HG03521 (cell line): ENCODE results near the gene ADNP2.

Experiments used
- ATAC-seq: cut with Tn5 transposase; IDR thresholded peaks from one replicate; pipeline ENCODE4 v1.9.1; 2021; ENCODE audit warnings: mild to moderate bottlenecking, moderate library complexity; ENCODE audit not compliant: unreplicated experiment

ADNP2 gene

DNA sequence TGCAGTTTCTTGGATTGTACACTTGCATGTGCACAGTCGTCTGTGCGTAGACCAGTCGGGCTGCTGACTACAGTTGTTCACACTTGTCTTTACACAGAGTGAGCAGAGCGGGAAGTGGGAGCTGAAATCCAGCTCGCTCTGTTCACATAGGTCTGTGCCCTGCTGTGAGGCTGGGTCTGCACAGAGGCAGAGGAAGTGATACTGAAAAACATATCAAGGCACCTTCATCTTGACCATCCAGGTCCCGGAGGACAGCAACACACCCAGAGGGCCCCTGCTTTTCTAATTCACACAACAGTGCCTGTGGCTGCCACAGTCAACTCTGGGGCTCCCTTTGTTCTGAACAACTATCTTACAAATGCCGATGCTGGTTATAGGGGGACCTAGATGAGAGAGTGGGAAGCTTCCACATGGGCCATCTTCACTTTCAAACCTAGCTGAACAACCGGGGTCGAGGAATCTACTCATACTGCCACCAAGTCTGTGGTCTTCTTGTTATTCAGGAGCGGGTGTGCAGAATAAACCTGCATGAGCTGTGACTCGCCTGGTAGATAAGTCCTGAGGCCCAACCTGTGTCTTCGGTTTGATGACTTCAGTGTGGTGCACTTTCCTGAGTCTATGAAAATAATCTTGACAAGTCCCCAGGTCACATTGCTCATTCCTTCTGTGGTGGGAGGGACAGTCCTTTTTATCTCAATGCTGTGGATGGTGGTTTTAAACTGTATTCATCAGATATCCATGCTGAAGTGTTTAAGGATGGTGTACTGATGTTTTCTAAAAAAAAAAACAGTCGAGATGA lies 3.5 kb upstream of the ADNP2 start:
- ATAC-seq: peak; percentile 24

DNA sequence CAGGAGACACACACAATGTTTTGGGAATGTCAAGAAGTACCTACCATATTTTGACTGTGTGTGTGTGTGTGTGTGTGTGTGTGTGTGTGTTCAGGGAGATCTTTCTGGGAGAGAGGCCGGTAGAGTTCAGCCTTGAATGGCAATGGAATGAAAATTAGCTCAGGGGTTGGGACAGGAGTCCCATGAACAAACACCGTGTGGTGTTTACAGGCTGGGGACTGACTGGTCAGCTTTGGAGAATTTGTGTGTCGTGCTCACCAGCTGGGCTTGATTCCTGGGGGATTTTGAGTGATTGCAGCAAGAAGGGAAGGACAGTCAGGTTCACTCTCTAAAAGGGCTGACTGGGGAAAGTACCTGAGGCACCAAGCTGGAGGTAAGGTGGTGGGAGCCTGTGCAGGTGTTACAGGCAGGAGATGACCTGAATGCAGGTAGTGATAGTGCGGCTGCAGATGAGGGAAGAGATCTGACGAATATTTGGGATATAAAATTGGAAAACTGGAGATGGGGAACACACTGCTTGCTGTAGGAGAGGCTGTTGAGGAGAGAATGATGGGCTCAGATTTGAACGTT lies 2.5 kb upstream of the ADNP2 start:
- no peak for ATAC-seq

DNA sequence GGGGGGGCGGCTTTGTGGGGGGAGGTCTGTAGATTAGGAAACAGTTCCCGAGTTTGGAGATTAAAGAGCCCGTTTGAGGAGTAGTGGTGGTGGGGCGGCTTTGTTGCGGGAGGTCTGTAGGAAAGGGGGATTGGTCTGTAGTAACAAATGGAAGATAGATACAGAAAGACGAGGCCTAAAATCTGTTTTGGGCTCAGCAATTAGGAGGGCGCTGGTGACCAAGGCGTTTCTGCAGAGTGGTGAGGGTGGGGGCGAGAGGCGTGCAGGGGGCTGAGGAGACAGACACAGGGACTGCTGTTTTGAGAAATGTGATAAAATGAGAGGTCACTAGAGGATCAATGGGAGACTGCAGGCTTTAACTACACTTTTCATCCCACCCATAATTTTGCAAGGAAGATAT lies 1.6 kb upstream of the ADNP2 start:
- no peak for ATAC-seq

DNA sequence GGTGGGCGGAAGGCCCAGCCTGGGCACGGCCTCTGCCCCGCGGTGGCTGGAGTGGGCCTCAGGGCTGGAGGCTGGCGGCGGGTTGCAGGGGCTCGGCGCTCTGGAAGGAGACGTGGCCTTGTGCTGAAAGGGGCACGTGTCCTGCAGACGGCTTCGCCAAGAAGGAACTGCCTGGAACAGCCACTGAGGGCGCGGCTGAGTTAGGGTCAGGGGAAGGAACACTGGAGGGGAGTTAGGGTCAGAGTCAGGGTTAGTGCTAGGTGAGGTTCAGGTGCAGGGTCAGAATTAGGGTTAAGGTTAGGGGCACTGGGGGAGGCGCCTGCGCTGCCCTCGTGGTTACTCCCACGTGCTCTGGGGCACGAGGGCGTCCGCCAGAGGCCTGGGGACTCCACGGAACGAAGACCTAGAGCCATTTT lies 933 bp upstream of the ADNP2 start:
- ATAC-seq: no peak

DNA sequence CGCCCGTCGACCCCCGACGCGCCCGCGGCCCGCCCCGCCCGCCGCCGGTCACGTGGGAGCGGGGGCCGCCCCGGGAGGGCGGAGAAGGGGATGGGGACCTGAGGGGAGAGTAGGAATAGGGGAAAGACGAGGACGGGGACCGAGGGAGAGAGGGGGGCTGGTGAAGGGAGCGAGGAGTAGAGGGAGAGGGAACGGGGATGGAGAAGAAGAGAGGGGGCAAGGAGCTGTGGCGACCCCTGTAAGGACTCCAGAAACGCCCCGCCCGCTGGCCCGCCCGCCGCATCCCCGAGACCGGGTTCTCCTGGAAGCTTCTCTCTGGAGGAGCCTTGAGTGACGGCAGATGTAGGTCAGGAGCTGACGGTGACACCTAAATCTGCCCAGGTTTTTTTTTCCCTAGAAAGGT lies 615 bp downstream of the ADNP2 start:
- peak; percentile 28 for ATAC-seq

DNA sequence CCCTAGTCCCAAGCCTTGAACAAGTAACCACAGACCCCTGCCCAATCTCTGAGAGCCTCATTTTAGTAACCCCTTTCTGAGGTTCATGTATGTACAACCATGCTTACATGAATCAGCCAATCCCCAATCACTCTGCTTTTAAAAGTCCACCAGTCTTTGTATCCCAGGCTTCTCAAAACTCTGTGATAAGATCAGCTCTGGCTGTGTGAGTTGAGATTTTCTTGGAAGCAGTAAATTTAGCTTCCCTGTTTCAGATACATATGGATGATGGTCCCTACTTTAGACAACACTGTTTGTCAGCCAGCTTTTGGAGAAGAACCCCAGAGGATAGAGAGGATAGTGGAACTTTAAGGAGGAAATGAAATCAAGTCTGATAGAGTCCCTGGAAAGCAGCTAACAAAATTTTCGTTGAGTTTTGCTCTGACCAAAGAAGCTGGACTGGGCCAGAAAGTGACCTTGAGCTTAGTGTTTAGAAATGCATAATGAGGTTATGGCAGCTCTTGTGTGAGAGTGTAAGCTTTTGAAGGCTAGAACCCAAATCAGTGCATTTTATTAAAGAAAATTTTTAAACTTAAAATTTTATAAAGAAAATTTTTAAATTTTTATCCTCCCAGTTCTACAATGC lies 3.7 kb downstream of the ADNP2 start:
- no peak for ATAC-seq

DNA sequence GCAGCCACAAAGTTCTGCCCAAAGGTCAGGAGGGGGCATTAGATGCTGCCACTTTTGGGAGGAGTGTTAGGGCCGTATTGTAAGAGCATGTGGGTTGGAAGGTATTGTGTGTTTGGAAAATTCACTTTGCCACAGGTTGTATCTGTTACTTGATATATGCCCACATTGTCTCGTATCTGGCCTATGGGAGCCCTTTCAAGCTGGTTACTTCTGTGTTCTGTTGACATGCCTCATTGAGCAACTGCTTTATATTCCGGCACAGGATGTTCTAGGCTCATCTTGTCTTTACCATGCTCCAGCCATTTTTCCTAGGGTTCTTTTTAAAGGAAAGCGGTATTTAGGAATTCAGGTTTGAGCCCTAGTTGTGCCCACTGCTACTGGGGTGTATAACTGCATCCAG lies 6.0 kb downstream of the ADNP2 start:
- no peak for ATAC-seq

DNA sequence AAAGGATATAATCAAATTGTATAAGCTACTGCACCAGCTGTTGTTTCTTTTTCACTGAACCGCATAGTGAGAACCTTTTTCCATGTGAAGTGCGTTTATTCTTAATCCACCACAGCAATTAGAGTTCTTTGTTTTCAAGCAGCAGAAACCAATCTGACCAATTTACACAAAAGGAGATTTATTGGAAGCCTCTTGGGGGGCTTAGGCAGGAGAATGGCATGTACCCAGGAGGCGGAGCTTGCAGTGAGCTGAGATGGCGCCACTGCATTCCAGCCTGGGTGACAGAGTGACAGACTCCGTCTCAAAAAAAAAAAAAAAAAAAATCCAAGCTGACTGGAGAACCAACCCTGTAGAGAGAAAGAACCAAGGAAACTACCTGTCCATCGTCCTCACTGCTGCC lies 10.0 kb downstream of the ADNP2 start:
- no peak for ATAC-seq

DNA sequence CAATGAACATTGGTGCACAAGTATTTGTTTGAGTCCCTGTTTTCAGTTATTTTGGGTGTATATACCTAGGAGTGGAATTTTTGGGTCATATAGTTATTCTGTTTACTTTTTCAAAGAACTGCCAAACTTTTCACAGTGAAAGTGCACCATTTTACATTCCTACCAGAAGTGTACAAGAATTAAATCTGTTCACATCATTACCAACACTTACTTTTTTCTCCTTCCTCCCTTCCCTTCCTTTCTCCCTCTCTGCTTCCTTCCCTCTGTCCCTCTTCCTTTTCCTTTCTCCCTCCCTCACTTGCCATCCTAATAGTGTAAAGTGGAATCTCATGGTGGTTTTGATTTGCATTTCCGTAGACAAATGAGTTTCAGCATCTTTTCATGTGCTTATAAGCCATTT lies 11.9 kb downstream of the ADNP2 start:
- no peak for ATAC-seq

DNA sequence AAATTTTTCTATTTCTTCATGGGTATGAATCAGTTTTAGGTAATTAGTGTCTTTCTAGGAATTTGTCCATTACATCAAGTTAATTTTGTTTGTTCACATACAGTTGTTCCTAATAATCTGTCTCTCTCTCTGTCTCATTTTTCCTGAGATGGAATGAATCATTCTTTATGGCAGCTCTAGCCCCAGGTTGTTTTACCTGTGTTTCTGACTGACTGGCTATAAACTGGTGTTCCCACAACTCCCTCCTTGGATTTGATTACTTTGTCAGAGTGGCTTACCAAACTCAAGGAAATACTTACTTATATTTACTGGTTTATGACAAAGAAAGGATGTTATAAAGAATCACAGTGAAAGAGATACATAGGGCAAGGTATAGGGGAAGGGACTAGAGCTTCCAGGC lies 15.1 kb downstream of the ADNP2 start:
- no peak for ATAC-seq

DNA sequence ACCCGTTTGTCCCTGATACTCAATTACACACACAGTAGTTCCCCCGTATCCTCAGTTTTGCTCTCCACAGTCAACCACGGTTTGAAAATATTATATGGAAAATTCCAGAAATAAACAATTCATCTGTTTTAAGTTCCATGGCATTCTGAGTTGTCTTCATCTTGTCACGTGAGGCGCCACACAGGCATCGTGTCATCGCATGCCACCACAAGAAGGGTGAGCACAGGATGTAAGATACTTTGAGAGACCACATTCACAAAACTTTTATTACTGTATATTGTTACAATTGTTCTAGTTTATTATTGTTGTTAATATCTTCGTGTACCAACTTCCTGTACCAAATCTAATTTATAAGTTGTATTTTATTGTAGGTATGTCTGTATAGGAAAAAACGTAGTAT lies 17.7 kb downstream of the ADNP2 start:
- no peak for ATAC-seq

DNA sequence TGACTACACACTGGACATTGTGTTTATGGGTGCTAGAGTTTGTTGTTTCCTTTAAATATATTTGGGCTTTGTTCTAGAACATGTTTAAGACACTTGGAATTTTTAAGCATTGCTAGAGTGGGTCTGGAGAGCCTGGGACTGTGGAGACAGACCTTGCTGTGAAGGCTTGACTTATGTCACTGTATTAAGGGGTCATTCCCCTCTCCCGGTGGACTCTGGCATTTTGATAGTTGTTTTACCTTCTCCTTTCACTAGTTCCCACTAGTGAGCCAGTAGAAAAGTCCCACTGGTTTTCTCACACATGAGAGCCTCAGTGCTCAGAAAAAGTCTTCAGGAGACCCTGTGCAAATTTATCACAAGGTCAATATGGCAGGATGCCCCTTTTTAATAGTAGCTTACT lies 18.6 kb downstream of the ADNP2 start:
- no peak for ATAC-seq

DNA sequence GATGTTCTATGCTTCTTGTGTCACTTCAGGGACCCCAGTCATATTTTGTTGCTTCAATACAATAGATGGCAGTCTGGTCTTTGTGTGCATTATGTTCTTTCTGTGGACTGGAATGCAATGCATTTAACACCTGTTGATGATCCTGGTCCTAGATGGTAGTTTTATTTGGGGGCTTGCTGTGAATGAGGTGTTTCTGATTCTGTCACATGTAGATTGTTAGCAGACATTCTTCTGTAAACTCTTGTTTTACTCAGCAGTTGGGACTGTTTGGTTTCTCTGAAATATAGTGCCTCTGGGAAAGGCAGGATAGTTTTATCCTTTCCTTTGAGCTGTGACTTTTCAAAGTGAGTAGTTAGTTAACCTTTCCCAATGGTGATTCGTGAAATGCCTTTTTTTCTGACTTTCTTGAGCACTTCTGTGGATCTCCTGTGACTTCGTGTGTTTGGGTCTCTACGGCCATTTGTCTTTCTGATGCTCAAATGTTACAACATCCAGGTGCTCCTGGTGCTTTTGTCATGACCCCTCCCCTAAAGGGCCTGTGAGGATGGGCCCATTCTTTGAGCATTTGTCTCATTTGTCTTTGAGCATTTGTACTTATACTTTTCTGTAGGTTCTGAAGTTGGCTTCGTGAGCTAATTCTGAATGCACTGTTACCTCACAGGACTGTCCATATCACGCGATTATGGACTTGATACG lies 20.8 kb downstream of the ADNP2 start:
- ATAC-seq: no peak

DNA sequence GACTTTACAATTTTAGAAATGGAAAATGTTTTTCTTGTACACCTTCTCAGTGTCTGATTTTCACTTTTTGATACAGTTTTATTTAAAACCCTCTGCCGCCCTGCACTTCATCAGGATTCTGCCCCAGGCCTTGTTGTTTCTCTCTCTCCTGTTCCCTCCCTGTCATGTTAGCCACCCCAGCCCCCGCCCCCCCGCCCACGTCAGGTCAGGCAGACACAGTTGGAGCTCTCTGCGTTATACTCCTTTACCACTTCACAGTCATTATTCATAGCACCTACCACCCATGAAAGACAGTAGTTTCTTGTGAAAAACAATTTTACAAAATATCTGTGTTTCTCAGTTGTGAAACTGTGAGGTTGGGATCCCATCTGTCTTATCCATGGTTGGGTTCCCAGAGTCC lies 21.5 kb downstream of the ADNP2 start:
- ATAC-seq: no peak

DNA sequence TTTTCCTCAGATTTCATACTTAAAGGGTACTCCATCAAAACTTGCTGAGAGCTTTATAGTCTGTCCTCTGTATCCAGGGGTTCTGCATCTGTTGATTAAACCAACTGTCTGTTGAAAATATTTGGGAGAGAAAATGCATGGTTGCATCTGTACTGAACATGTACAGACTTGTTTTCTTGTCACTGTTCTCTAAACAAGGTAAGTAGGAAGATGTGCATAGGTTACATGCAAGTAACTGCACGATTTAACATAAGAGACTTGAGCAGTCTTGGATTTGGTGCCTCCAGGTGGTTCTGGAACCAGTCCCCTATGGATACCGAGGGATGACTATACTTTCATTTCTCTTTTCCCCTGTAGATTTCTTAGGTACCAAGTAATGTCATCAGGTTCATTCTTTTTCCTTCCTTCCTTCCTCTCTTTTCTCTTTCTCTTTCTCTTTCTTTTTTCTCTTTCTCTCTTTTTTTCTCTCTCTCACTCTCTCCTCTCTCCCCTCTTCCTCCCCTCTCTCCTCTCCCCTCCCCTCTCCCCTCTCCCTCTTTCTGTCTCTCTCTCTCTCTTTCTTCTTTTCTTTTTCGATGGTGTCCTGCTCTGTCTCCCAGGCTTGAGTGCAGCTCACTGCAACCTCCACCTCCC lies 23.2 kb downstream of the ADNP2 start:
- ATAC-seq: no peak

DNA sequence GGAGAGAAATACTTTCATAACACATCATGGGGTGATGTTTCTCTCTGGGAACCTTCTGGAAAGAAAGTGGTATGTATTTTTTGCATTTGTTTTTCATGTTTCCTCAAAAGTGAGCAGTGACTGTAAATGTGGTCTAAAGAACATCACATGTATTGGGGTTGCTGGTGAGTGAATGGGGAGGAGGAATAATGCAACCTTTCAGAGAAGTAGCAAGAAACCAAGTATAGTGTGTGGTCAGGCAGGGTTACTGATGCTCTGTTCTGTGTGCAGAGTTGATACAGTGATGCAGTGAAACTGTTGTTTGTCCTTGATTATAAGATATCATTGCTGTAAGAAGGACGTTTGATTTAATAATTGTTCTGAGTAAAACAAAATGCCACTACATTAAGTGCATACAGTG lies 24.1 kb downstream of the ADNP2 start:
- ATAC-seq: no peak

DNA sequence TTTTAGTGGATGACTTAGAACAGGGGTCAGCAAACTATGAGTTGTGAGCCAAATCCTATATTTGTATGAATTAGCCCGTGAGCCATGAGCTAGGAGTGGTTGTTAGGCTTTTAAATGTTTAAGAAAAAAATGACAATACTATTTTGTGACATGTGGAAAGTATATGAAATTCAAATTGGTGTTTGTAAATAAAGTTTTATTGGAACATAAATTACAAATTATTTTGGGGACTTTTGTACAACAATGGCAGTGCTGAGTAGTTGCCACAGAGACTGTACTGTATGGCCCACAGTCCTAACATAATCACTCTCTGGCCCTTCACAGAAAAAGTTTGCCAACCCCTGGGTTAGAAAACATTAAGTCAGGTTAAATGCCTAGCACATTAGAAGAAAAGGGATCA lies 26.1 kb downstream of the ADNP2 start:
- ATAC-seq: no peak

DNA sequence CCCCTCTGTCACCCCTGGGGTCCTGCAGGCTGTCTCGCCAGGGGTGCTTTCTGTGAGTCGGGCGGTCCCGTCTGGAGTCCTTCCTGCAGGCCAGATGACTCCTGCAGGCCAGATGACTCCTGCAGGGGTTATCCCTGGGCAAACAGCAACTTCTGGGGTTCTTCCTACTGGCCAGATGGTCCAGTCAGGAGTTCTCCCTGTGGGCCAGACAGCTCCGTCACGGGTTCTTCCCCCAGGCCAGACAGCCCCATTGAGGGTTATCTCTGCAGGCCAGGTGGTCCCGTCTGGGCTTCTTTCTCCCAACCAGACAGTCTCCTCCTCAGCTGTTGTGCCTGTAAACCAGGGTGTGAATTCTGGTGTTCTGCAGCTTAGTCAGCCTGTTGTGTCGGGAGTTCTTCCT lies 27.6 kb downstream of the ADNP2 start:
- ATAC-seq: no peak

DNA sequence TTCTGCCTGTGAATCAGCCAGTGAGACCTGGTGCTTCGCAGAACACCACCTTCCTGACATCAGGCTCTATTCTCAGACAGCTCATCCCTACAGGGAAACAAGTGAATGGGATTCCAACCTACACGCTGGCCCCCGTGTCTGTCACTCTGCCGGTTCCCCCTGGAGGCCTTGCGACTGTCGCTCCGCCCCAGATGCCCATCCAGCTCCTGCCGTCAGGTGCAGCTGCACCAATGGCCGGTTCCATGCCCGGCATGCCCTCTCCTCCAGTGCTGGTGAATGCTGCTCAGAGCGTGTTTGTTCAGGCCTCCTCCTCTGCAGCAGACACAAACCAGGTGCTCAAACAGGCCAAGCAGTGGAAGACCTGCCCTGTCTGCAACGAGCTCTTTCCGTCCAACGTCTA lies 28.1 kb downstream of the ADNP2 start:
- ATAC-seq: no peak

DNA sequence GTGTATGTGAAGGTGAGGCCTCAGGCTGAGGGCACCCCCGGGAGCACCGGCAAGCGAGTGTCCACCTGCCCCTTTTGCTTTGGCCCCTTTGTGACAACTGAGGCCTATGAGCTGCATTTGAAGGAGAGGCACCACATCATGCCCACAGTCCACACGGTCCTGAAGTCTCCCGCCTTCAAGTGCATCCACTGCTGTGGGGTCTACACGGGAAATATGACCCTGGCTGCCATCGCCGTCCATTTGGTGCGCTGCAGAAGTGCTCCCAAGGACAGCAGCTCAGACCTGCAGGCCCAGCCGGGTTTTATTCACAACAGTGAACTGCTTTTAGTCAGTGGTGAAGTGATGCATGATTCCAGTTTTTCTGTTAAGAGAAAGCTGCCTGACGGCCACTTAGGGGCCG lies 28.9 kb downstream of the ADNP2 start:
- no peak for ATAC-seq

DNA sequence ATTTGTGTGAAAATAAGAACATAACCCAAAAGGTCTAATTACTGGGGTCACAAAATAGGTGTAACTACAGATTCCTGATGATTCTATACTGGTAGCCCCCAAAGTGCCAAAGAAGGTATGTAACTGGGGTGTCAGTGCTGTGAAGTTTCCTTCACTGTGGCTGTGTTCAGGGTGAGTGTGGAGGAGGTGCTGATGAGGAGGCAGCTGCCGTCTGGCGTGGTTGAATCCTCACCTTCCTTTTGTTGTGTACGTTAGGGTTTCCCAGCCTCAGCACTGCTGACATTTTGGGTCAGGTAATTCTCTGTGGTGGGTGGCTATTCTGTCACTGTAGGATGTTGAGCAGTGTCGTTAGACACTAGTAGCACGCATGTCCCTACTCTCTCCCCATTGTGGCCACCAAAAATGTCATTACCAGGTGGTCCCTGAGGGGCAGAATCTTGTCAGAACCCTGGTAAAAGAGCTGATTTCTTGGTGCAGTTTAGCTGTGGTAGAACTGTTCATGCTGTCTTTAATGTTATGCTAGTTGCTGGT lies 31.5 kb downstream of the ADNP2 start:
- no peak for ATAC-seq
